GM12878 (cell line): ENCODE measurements around the gene NDUFA12.

Experiments
- CHD2 ChIP-seq: IDR thresholded peaks from 2 replicates; pipeline ENCODE4 v1.6.1; 2011; ENCODE audit warnings: low read depth, low read length, improper control_type of control experiment, borderline replicate concordance
- CREB1 ChIP-seq: IDR thresholded peaks from 2 replicates; pipeline ENCODE4 v1.6.1; 2012; ENCODE audit warnings: low read depth, mild to moderate bottlenecking, inconsistent platforms
- EP300 ChIP-seq, 2 experiments: fragments of 150-350 bp in 1 of 2; IDR thresholded peaks; 2 replicates each; pipeline ENCODE4 v1.6.1; 2011 to 2012; ENCODE audit warnings: low read depth in 2 of 2, low read length in 2 of 2, borderline replicate concordance in 1 of 2, improper control_type of control experiment in 1 of 2, inconsistent platforms in 1 of 2; ENCODE audit not compliant: control insufficient read depth in 1 of 2
- GABPA ChIP-seq: IDR thresholded peaks from 2 replicates; pipeline ENCODE4 v1.6.1; 2014; ENCODE audit warnings: antibody characterized with exemption, low read depth, mild to moderate bottlenecking, inconsistent platforms
- POLR2A ChIP-seq: IDR thresholded peaks from 2 replicates; pipeline ENCODE4 v1.6.1; 2011; ENCODE audit warnings: low read depth, mild to moderate bottlenecking, low read length
- RBBP5 ChIP-seq: fragments of 200-600 bp; sonication (generic); conservative IDR thresholded peaks from 2 replicates; pipeline ENCODE4 v1.6.1; 2016
- RCOR1 ChIP-seq: conservative IDR thresholded peaks from 2 replicates; pipeline ENCODE4 v1.6.1; 2012; ENCODE audit warnings: low read depth, low read length, improper control_type of control experiment
- SUZ12 ChIP-seq: fragments of 200-600 bp; sonication (generic); IDR thresholded peaks from one replicate; pipeline ENCODE4 v1.6.1; 2018; ENCODE audit warnings: antibody characterized with exemption, mild to moderate bottlenecking; ENCODE audit not compliant: unreplicated experiment
- TARDBP ChIP-seq: IDR thresholded peaks from 2 replicates; pipeline ENCODE4 v1.6.1; 2016; ENCODE audit warnings: borderline replicate concordance
- TF ChIP-seq, protein P1 (sequence below), 3 experiments: IDR thresholded peaks in 2 of 3; conservative IDR thresholded peaks in 1 of 3; 2 replicates each; pipeline ENCODE4 v1.5.1; 2011; ENCODE audit warnings: low read depth in 3 of 3, low read length in 3 of 3, mild to moderate bottlenecking in 3 of 3, control low read depth in 2 of 3, moderate library complexity in 2 of 3, inconsistent platforms in 1 of 3, mixed read lengths in 1 of 3; ENCODE audit not compliant: control insufficient read depth in 2 of 3, insufficient read depth in 1 of 3; ENCODE audit errors: extremely low read depth in 1 of 3
- TF ChIP-seq, protein P2 (sequence below): fragments of 450-650 bp; IDR thresholded peaks from 2 replicates; pipeline ENCODE4 v1.6.1; 2016; ENCODE audit warnings: mild to moderate bottlenecking
- TF ChIP-seq, protein P3 (sequence below): IDR thresholded peaks from 2 replicates; pipeline ENCODE4 v1.6.1; 2011; ENCODE audit warnings: borderline replicate concordance, low read depth, mild to moderate bottlenecking, moderate library complexity, mixed read lengths, low read length; ENCODE audit not compliant: insufficient read depth; ENCODE audit errors: extremely low read length
- TF ChIP-seq, protein P4 (sequence below): IDR thresholded peaks from 2 replicates; pipeline ENCODE4 v1.6.1; 2012; ENCODE audit warnings: low read depth, low read length, improper control_type of control experiment

DNA sequence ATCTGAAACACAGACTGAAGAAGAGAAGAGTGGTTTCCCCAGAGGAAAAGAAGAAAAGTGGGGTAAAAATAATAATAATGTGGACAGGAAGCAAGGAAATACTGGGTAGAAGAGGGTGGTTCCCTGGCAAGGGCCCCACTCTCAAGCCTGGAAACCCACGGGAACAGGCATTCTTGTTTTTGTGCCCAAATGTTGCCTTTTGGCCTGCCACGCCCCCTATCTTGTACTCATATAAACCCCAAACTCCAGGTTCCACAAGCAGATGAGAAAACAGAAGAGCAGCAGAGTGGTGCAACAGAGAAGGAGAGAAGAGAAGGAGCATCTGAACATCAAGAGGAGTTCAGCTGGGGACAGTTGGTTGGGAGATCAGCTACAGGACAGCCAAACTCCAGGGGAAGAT is 51.2 kb downstream of the NDUFA12 start:
- TF ChIP-seq TARDBP (no peak), CREB1 (no peak), EP300 (IDR thresholded peaks at IDR 0.05; ENCODE audit: borderline replicate concordance in 1 of 2, control insufficient read depth in 1 of 2, low read depth in 2 of 2, low read length in 2 of 2) (no peak), RBBP5 (no peak), CHD2 (no peak), GABPA (no peak), RCOR1 (no peak), POLR2A (no peak), SUZ12 (no peak)
- TF ChIP-seq, protein P1, sequence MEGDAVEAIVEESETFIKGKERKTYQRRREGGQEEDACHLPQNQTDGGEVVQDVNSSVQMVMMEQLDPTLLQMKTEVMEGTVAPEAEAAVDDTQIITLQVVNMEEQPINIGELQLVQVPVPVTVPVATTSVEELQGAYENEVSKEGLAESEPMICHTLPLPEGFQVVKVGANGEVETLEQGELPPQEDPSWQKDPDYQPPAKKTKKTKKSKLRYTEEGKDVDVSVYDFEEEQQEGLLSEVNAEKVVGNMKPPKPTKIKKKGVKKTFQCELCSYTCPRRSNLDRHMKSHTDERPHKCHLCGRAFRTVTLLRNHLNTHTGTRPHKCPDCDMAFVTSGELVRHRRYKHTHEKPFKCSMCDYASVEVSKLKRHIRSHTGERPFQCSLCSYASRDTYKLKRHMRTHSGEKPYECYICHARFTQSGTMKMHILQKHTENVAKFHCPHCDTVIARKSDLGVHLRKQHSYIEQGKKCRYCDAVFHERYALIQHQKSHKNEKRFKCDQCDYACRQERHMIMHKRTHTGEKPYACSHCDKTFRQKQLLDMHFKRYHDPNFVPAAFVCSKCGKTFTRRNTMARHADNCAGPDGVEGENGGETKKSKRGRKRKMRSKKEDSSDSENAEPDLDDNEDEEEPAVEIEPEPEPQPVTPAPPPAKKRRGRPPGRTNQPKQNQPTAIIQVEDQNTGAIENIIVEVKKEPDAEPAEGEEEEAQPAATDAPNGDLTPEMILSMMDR (IDR thresholded peaks at IDR 0.05 in 2 of 3, conservative IDR thresholded peaks at IDR 0.05 in 1 of 3; ENCODE audit: control insufficient read depth in 2 of 3, extremely low read depth in 1 of 3, insufficient read depth in 1 of 3, low read depth in 3 of 3, low read length in 3 of 3), result no peak
- TF ChIP-seq, protein P2, sequence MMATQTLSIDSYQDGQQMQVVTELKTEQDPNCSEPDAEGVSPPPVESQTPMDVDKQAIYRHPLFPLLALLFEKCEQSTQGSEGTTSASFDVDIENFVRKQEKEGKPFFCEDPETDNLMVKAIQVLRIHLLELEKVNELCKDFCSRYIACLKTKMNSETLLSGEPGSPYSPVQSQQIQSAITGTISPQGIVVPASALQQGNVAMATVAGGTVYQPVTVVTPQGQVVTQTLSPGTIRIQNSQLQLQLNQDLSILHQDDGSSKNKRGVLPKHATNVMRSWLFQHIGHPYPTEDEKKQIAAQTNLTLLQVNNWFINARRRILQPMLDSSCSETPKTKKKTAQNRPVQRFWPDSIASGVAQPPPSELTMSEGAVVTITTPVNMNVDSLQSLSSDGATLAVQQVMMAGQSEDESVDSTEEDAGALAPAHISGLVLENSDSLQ, result no peak
- TF ChIP-seq, protein P3, sequence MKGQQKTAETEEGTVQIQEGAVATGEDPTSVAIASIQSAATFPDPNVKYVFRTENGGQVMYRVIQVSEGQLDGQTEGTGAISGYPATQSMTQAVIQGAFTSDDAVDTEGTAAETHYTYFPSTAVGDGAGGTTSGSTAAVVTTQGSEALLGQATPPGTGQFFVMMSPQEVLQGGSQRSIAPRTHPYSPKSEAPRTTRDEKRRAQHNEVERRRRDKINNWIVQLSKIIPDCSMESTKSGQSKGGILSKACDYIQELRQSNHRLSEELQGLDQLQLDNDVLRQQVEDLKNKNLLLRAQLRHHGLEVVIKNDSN, result no peak
- TF ChIP-seq, protein P4, sequence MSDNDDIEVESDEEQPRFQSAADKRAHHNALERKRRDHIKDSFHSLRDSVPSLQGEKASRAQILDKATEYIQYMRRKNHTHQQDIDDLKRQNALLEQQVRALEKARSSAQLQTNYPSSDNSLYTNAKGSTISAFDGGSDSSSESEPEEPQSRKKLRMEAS, result no peak
